ENCODE data around the gene PRPF40A.

DNA sequence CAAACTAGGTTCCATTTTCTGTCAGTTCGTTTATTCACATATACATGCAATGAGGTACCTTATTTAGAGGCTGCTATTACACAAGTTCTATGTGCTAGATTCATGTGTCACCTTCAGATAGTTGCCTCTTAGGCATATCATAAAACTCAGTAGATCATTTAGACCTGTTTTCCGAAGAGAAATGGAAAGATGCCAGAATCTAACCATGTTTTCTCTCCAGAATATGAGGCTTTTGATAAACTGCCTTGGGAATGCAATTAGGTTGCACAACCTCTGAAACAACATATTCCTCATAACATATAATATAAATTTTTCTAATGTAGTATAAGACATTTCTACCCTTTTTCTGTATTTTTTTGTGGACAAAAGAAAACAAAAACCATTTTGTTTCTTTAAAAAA is 108.1 kb downstream of the PRPF40A start:
- TF ChIP-seq POLR2A (IDR thresholded peaks at IDR 0.05; ENCODE audit: low read depth, low read length) (no peak), POLR2AphosphoS5 (IDR thresholded peaks at IDR 0.05; ENCODE audit: low read depth, low read length) (no peak)

Measured in GM12892 (cell line).